Stomach (tissue), 9 donors: ENCODE results near the gene ACIN1. TPM values are rescaled to one million over a fixed set of nuclear protein-coding genes. Genes with fewer than 3 reads are reported as not detected.

Experiments used
- DNase-seq, 2 donors: peaks; one replicate each; pipeline versions ENCODE4 v3.0.0 to v3.0.0-alpha.2; 2013 to 2019
- H3K27ac ChIP-seq, 5 donors: fragments of 200-600 bp in 4 of 5; sonication (generic) in 4 of 5; one replicate each; pipeline ENCODE4 v1.5.1; 2013 to 2019; ENCODE audit warnings: mild to moderate bottlenecking in 1 of 5, moderate library complexity in 1 of 5
- H3K27me3 ChIP-seq, 3 donors: fragments of 200-600 bp; sonication (generic); one replicate each; pipeline ENCODE4 v1.5.1; 2017 to 2019; ENCODE audit warnings: mixed run types in 1 of 3
- H3K36me3 ChIP-seq, 4 donors: fragments of 200-600 bp; sonication (generic); 1 replicate in 3 of 4; 2 replicates in 1 of 4; pipeline ENCODE4 v1.5.1; 2016 to 2019
- H3K4me1 ChIP-seq, 4 donors: fragments of 200-600 bp; sonication (generic); one replicate each; pipeline ENCODE4 v1.5.1; 2016 to 2019
- H3K4me3 ChIP-seq, 4 donors: fragments of 200-600 bp; sonication (generic) in 3 of 4; one replicate each; pipeline ENCODE4 v1.5.1; 2016 to 2019; ENCODE audit warnings: mild to moderate bottlenecking in 1 of 4
- H3K9me3 ChIP-seq, 4 donors: fragments of 200-600 bp; sonication (generic); one replicate each; pipeline ENCODE4 v1.5.1; 2016 to 2019
- EP300 ChIP-seq: sonication (generic); formaldehyde crosslinking; IDR thresholded peaks from one replicate; pipeline ENCODE4 v1.6.1; 2017; ENCODE audit warnings: antibody characterized with exemption
- POLR2A ChIP-seq, 4 donors: fragments of 450-650 bp; IDR thresholded peaks; one replicate each; pipeline ENCODE4 v1.6.1; 2016; ENCODE audit warnings: antibody characterized with exemption in 4 of 4, control low read depth in 2 of 4, mild to moderate bottlenecking in 1 of 4, moderate library complexity in 1 of 4
- POLR2AphosphoS5 ChIP-seq, 3 donors: sonication (generic); formaldehyde crosslinking; IDR thresholded peaks; one replicate each; pipeline ENCODE4 v1.6.1; 2016; ENCODE audit warnings: antibody characterized with exemption in 3 of 3
- WGBS, 5 donors: extraction: QIAGEN DNeasy Blood & Tissue Kit in 3 of 5; methylation state at CpG; one replicate each; pipeline versions ENCODE4 v1.1.5 to v1.1.7; 2013 to 2018; 5-methylcytosine and 5-hydroxymethylcytosine counted together
- intact Hi-C: fragments of 100-400 bp; cut with DNase I; formaldehyde crosslinking; loops from one replicate; pipeline ENCODE4 v1.15.1; 2023; ENCODE audit warnings: low total_unique reads
- polyA plus RNA-seq, 3 donors: library from polyadenylated mRNA; stranded (reverse); fragments of 200-250 nt; gene quantifications; one replicate each; pipeline ENCODE4 v1.2.3, GENCODE V29; 2013
- total RNA-seq, 5 donors: library from RNA; depleted of rRNA; stranded (reverse); fragments of >200 nt; gene quantifications; one replicate each; pipeline versions ENCODE4 v1.1.0 to v1.2.3, GENCODE V29; 2014 to 2016
- TF ChIP-seq, protein P1 (sequence below), 7 experiments: fragments of 450-650 bp in 4 of 7; fragments of 200-600 bp in 3 of 7; sonication (generic) in 3 of 7; IDR thresholded peaks; one replicate each; pipeline ENCODE4 v1.5.1; 2016 to 2019; ENCODE audit warnings: antibody characterized with exemption in 7 of 7, control low read depth in 2 of 7, mild to moderate bottlenecking in 1 of 7
- donor health status: healthy with polysubstance abuse.
- donor health status: Bipolar disorder and iron deficiency.
- donor health status: healthy.

Gene ACIN1
- total and polyA plus RNA-seq, 8 donors, result 37.1 to 232 (median 117) TPM

DNA sequence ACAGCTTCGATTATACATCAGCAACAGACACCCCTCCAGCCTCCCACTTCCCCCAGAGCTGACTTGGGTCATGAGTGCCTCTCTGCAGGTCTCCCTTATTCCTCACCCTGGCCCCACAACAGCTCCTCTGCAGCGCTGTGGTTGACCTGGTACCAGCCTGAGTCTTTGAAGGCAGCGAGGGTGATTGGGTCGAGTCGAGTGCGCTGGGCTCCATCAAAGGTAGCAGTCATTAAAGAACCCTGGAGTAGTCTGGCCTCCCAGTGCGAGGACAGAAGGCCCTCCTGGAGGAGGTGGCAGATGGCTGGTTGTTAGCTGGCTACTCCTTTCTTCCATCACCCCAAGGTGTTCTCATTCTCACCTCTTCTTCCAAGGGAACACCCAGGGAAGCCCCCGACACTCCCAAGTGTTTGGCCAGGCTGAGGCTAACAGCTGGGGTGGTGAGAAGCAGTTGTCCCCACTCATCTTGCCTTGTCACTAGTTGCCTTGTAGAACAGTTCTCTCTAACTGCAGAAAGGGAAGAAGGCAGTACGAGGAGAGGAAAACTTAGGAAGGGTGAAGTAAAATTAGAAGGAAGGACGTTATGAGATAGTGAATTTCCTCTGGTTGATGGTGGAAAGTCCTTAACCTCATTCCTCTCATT is 7.2 kb upstream of the ACIN1 start:
- no peak overlapping the region for H3K4me3 ChIP-seq
- no peaks in the 10 kb centered on the region for H3K9me3 ChIP-seq
- intact Hi-C loops, result no loop called here
- no peak for DNase-seq
- WGBS, 5 donors, result 75 to 81% (median 79%) methylated on average over 10 of the region's 10 CpGs
- peaks cover 12 to 38% (median 28%) of the 10 kb centered on the region in 4 donors for H3K4me1 ChIP-seq
- TF ChIP-seq POLR2AphosphoS5 (IDR thresholded peaks at IDR 0.05) (no peak), EP300 (no peak), POLR2A (IDR thresholded peaks at IDR 0.05) (no peak)
- TF ChIP-seq, protein P1, sequence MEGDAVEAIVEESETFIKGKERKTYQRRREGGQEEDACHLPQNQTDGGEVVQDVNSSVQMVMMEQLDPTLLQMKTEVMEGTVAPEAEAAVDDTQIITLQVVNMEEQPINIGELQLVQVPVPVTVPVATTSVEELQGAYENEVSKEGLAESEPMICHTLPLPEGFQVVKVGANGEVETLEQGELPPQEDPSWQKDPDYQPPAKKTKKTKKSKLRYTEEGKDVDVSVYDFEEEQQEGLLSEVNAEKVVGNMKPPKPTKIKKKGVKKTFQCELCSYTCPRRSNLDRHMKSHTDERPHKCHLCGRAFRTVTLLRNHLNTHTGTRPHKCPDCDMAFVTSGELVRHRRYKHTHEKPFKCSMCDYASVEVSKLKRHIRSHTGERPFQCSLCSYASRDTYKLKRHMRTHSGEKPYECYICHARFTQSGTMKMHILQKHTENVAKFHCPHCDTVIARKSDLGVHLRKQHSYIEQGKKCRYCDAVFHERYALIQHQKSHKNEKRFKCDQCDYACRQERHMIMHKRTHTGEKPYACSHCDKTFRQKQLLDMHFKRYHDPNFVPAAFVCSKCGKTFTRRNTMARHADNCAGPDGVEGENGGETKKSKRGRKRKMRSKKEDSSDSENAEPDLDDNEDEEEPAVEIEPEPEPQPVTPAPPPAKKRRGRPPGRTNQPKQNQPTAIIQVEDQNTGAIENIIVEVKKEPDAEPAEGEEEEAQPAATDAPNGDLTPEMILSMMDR (IDR thresholded peaks at IDR 0.05), result no peak
- peaks cover 0 to 23% (median 22%) of the 10 kb centered on the region in 4 donors for H3K36me3 ChIP-seq
- no peaks in the 10 kb centered on the region for H3K27me3 ChIP-seq
- no peak overlapping the region for H3K27ac ChIP-seq

DNA sequence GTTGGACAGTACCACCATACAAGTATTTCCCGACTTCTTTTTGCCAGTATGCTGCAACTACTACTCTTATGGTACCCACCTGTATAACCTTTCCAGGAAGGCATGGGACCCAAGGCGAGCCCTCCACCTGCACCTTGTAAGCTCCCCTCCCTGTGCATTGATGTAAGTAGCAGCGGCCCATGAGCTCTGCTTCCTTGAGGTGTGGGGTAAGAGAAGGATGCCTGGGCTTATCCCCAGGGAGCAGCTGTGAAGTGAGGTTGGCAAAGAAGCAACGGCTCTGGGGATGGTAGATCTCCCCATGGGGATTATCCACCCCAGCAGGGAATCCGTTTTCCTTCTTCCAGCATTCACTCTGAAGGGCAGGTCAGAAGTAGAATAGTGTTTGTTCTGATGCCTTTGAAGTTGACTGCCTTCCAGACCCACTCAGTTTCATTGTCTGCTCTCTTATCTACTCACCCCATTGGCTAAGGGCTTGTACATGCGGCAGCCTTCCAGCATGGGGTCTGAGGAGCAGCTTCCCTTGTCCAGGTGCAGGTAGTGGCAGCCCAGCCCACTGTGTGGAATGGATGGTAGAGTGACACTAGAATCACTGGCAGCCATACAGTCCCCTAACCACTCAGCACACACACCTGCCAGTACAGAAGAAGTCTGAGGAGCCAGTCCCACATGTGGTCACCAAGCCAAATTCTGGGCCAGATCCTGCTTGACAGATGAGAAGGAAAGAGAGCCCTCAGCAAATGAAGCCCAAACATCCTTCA is 6.5 kb upstream of the ACIN1 start:
- DNase-seq, result no peak
- TF ChIP-seq POLR2AphosphoS5 (IDR thresholded peaks at IDR 0.05) (no peak), POLR2A (IDR thresholded peaks at IDR 0.05) (no peak), EP300 (no peak)
- TF ChIP-seq, protein P1 (IDR thresholded peaks at IDR 0.05), result no peak
- Histone ChIP-seq H3K27me3 (no peaks in the 10 kb centered on the region), H3K4me3 (no peak overlapping the region), H3K27ac (no peak overlapping the region), H3K9me3 (no peaks in the 10 kb centered on the region), H3K36me3 (peaks cover 0 to 23% (median 22%) of the 10 kb centered on the region in 4 donors), H3K4me1 (peaks cover 19 to 45% (median 35%) of the 10 kb centered on the region in 4 donors)
- intact Hi-C loops, result no loop called here
- WGBS, 5 donors, result 81 to 89% (median 83%) methylated on average over 5 to 6 of the region's 6 CpGs

DNA sequence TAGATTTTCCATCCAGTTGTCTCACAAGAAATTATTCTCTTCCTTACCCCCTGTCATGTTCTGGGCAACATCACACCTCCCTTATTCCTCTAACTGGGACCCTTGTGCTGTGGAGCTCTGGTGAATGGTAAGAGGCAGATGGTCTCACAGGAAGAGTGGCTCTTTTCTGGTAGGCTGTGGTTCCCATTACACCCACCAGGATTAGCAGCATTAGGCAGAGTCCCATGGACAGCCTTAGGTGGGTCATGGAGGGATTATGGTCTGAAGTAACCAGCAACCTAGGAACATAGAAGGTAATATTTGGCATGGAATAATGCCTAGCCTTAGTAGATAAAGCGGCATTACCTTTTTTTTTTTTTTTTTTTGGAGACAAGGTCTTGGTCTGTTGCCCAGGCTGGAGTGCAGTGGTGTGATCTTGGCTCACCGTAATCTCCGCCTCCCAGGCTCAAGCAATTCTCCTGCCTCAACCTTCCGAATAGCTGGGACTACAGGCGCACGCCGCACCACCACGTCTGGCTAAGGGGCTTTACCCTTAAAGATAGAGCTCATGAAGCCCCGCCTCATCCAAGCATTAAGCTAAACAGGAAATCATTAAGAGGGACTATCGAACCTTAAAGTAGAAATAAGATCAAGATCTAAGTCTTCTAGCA is 4.4 kb upstream of the ACIN1 start:
- Histone ChIP-seq H3K27ac (peak overlapping the region in 2 of 5 donors; percentile 16 to 21), H3K9me3 (no peaks in the 10 kb centered on the region), H3K36me3 (peaks cover 0 to 23% (median 22%) of the 10 kb centered on the region in 4 donors), H3K4me3 (no peak overlapping the region), H3K4me1 (peaks cover 19 to 41% (median 36%) of the 10 kb centered on the region in 4 donors), H3K27me3 (no peaks in the 10 kb centered on the region)
- TF ChIP-seq POLR2AphosphoS5 (IDR thresholded peaks at IDR 0.05) (no peak), EP300 (no peak), POLR2A (IDR thresholded peaks at IDR 0.05) (no peak)
- TF ChIP-seq, protein P1 (IDR thresholded peaks at IDR 0.05), result no peak
- peak in 1 of 2 donors; percentile 67 for DNase-seq
- intact Hi-C loops, result no loop called here
- 30 to 67% (median 44%) methylated on average over 8 to 10 of the region's 10 CpGs for WGBS, 5 donors

DNA sequence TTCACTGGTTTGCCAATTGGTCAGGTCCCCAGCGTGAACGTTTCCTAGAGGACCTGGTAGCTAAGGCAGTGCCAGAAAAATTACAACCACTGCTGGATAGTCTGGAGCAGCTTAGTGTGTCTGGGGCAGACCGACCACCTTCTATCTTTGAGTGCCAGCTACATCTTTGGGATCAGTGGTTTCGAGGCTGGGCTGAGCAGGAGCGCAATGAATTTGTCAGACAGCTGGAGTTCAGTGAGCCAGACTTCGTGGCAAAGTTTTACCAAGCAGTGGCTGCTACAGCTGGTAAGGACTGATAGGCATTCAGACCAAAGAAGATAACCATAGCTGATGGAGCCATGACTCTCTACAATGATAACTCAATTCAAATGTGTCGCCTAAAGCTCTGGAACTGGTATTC is 2.9 kb upstream of the ACIN1 start:
- H3K4me1 ChIP-seq, result peaks cover 28 to 55% (median 50%) of the 10 kb centered on the region in 4 donors
- no peaks in the 10 kb centered on the region for H3K27me3 ChIP-seq
- H3K9me3 ChIP-seq, result no peaks in the 10 kb centered on the region
- TF ChIP-seq POLR2AphosphoS5 (IDR thresholded peaks at IDR 0.05) (no peak), EP300 (no peak), POLR2A (IDR thresholded peaks at IDR 0.05) (no peak)
- TF ChIP-seq, protein P1 (IDR thresholded peaks at IDR 0.05), result no peak
- 77 to 92% (median 87%) methylated on average over 7 of the region's 7 CpGs for WGBS, 5 donors
- H3K27ac ChIP-seq, result no peak overlapping the region
- H3K4me3 ChIP-seq, result no peak overlapping the region
- intact Hi-C loops, result no loop called here
- no peak for DNase-seq
- peaks cover 0 to 28% (median 26%) of the 10 kb centered on the region in 4 donors for H3K36me3 ChIP-seq
